GM12878 (cell line): ENCODE measurements around the gene MARS1. TPM values are rescaled to one million over a fixed set of nuclear protein-coding genes. Genes with fewer than 3 reads are reported as not detected.

Source experiments
- ATAC-seq: fragments of 200-7000 bp; cut with Tn5 transposase; 3 replicates; pipeline ENCODE4 v1.9.1; 2020; ENCODE audit warnings: mild to moderate bottlenecking, moderate library complexity
- BruUV-seq: library from RNA; stranded (reverse); fragments of 400-500 nt; replicated peaks from 2 replicates; lab custom pipeline; 2021; lab: Mats Ljungman, UMichigan
- CTCF ChIA-PET: fragments of 300-600 bp; sonication (Branson Sonifier 250); formaldehyde crosslinking; extraction: SDS; loops from one replicate; lab custom pipeline; 2021; ENCODE audit warnings: inconsistent platforms; lab: Yijun Ruan, JAX
- POLR2A ChIA-PET: fragments of 350-600 bp; formaldehyde crosslinking; extraction: SDS; loops from one replicate; lab custom pipeline; 2021; ENCODE audit warnings: inconsistent platforms; lab: Charles Lee
- RAD21 ChIA-PET: fragments of 300-600 bp; sonication (Branson Sonifier 250); formaldehyde crosslinking; loops from one replicate; lab custom pipeline; 2023; ENCODE audit warnings: antibody characterized with exemption; ENCODE audit not compliant: unreplicated experiment; lab: Charles Lee
- SMC1A ChIA-PET: fragments of 300-600 bp; sonication (Branson Sonifier 250); formaldehyde crosslinking; loops from one replicate; lab custom pipeline; 2023; ENCODE audit not compliant: unreplicated experiment, uncharacterized antibody; lab: Charles Lee
- DNase-seq: peaks from one replicate; pipeline ENCODE4 v3.0.0-alpha.2; 2011; ENCODE audit warnings: low read depth, low spot score
- FAIRE-seq: peaks from 3 replicates; lab custom pipeline; 2011; peaks lifted over from hg19 to GRCh38; lab: Jason Lieb, UNC
- H2AFZ ChIP-seq: 2 replicates; pipeline ENCODE4 v1.6.0; 2011; ENCODE audit warnings: low read depth, low read length, control low read depth; ENCODE audit not compliant: control insufficient read depth
- H3K27ac ChIP-seq: 2 replicates; pipeline ENCODE4 v1.5.1; 2011; ENCODE audit warnings: control low read depth; ENCODE audit not compliant: control insufficient read depth, insufficient read depth
- H3K27me3 ChIP-seq, 2 experiments: replicated peaks in 1 of 2; 2 replicates each; pipeline versions ENCODE4 v1.6.0 to v1.6.1; 2011; ENCODE audit warnings: low read length in 1 of 2; ENCODE audit not compliant: control insufficient read depth in 2 of 2, insufficient read depth in 2 of 2
- H3K36me3 ChIP-seq, 2 experiments: 2 replicates each; pipeline ENCODE4 v1.5.1; 2011; ENCODE audit warnings: low read length in 1 of 2; ENCODE audit not compliant: control insufficient read depth in 2 of 2, insufficient read depth in 2 of 2
- H3K4me1 ChIP-seq: 2 replicates; pipeline ENCODE4 v1.6.1; 2011; ENCODE audit warnings: mild to moderate bottlenecking, low read length, moderate library complexity, mixed read lengths; ENCODE audit not compliant: control insufficient read depth, insufficient read depth
- H3K4me2 ChIP-seq: 2 replicates; pipeline ENCODE4 v1.6.0; 2011; ENCODE audit warnings: control low read depth; ENCODE audit not compliant: control insufficient read depth, insufficient read depth
- H3K4me3 ChIP-seq: fragments of 200-600 bp; sonication (generic); 2 replicates; pipeline ENCODE4 v1.5.1; 2016
- H3K79me2 ChIP-seq: 2 replicates; pipeline ENCODE4 v1.6.0; 2011; ENCODE audit warnings: low read length; ENCODE audit not compliant: control insufficient read depth, insufficient read depth
- H3K9ac ChIP-seq: 2 replicates; pipeline ENCODE4 v1.8.0; 2011; ENCODE audit warnings: low read length, control low read depth, mixed read lengths; ENCODE audit not compliant: control insufficient read depth, insufficient read depth
- H3K9me3 ChIP-seq: replicated peaks from 3 replicates; pipeline ENCODE4 v1.5.1; 2011; ENCODE audit warnings: mild to moderate bottlenecking, low read length; ENCODE audit not compliant: control insufficient read depth, insufficient read depth
- H4K20me1 ChIP-seq: 2 replicates; pipeline ENCODE4 v1.6.0; 2011; ENCODE audit not compliant: control insufficient read depth, insufficient read depth
- BHLHE40 ChIP-seq, 2 experiments: fragments of 450-650 bp in 1 of 2; IDR thresholded peaks; 2 replicates each; pipeline ENCODE4 v1.6.1; 2011 to 2017; ENCODE audit warnings: low read depth in 2 of 2, borderline replicate concordance in 1 of 2, improper control_type of control experiment in 1 of 2, low read length in 1 of 2, mild to moderate bottlenecking in 1 of 2
- CBX5 ChIP-seq: sonication (generic); IDR thresholded peaks from 2 replicates; pipeline ENCODE4 v1.6.1; 2016; ENCODE audit warnings: low read depth, moderate library complexity, mild to moderate bottlenecking, inconsistent platforms
- FOXM1 ChIP-seq: IDR thresholded peaks from 2 replicates; pipeline ENCODE4 v1.6.1; 2012; ENCODE audit warnings: low read depth, mild to moderate bottlenecking, inconsistent platforms, low read length, moderate library complexity
- PBX3 ChIP-seq: IDR thresholded peaks from 2 replicates; pipeline ENCODE4 v1.6.1; 2011; ENCODE audit warnings: mild to moderate bottlenecking, low read depth, low read length, moderate library complexity; ENCODE audit not compliant: insufficient replicate concordance
- RAD21 ChIP-seq: IDR thresholded peaks from 2 replicates; pipeline ENCODE4 v1.6.1; 2011; ENCODE audit warnings: mild to moderate bottlenecking, low read depth, low read length, moderate library complexity; ENCODE audit not compliant: insufficient read depth
- RCOR1 ChIP-seq: conservative IDR thresholded peaks from 2 replicates; pipeline ENCODE4 v1.6.1; 2012; ENCODE audit warnings: low read depth, low read length, improper control_type of control experiment
- RFX5 ChIP-seq: IDR thresholded peaks from 2 replicates; pipeline ENCODE4 v1.6.1; 2011; ENCODE audit warnings: low read depth, low read length, improper control_type of control experiment
- SP1 ChIP-seq: IDR thresholded peaks from one replicate; pipeline ENCODE4 v1.6.1; 2011; ENCODE audit warnings: low read depth, low read length
- STAT3 ChIP-seq: IDR thresholded peaks from 2 replicates; pipeline ENCODE4 v1.6.1; 2011; ENCODE audit warnings: low read depth, low read length, improper control_type of control experiment
- USF2 ChIP-seq: IDR thresholded peaks from 2 replicates; pipeline ENCODE4 v1.6.1; 2011; ENCODE audit warnings: low read depth, low read length, improper control_type of control experiment, borderline replicate concordance
- ZBTB4 ChIP-seq: fragments of 450-650 bp; formaldehyde crosslinking; IDR thresholded peaks from 2 replicates; pipeline ENCODE4 v1.4.0; 2022; ENCODE audit warnings: mild to moderate bottlenecking, moderate library complexity
- WGBS: methylation state at CpG from one replicate; pipeline ENCODE4 v1.1.6; 2016; ENCODE audit warnings: low lambda C conversion rate; ENCODE audit not compliant: insufficient replicate concordance, insufficient coverage; ENCODE audit errors: missing lambda C conversion rate; 5-methylcytosine and 5-hydroxymethylcytosine counted together
- in situ Hi-C: fragments of 300-500 bp; cut with MboI; formaldehyde crosslinking; loops from 9 replicates; pipeline ENCODE4 v1.14.3; 2018; ENCODE audit warnings: mixed read lengths
- intact Hi-C: fragments of 100-400 bp; cut with micrococcal nuclease; formaldehyde crosslinking; loops from one replicate; pipeline ENCODE4 v1.14.2; 2022; ENCODE audit not compliant: unreplicated experiment
- polyA plus RNA-seq, 11 experiments: library from polyadenylated mRNA; depleted of rRNA in 4 of 11; unstranded in 6 of 11; stranded (reverse) in 5 of 11; fragments of >200 nt; fragmentation: Nextera tagmentation in 4 of 11; fragmentation: Illumina TruSeq in 1 of 11; extraction: Ambion mirVana in 4 of 11; extraction: Trizol in 1 of 11; gene quantifications; 1 replicate in 1 of 11; 2 replicates in 10 of 11; pipeline versions ENCODE4 v1.2.1 to v1.2.3, GENCODE V29; 2011 to 2016; ENCODE audit warnings: inconsistent platforms in 2 of 11, missing spikeins in 2 of 11, low read depth in 1 of 11
- total RNA-seq, 4 experiments: library from RNA; depleted of rRNA in 3 of 4; stranded (reverse); fragments of >200 nt in 3 of 4; fragmentation: Illumina TruSeq in 1 of 4; extraction: Trizol in 1 of 4; gene quantifications; 2 replicates each; pipeline versions ENCODE4 v1.2.1 to v1.2.3, GENCODE V29; 2013 to 2021
- TF ChIP-seq, protein P1 (sequence below): fragments of 450-650 bp; IDR thresholded peaks from 2 replicates; pipeline ENCODE4 v1.6.1; 2017; ENCODE audit warnings: antibody characterized with exemption, mild to moderate bottlenecking, moderate library complexity

MARS1 gene
- total and polyA plus RNA-seq, 10 of the 15 experiments (the other 5 are each of a cell fraction or from before 2014, with no cell fraction given) = 72.3 to 270 (median 153) TPM

DNA sequence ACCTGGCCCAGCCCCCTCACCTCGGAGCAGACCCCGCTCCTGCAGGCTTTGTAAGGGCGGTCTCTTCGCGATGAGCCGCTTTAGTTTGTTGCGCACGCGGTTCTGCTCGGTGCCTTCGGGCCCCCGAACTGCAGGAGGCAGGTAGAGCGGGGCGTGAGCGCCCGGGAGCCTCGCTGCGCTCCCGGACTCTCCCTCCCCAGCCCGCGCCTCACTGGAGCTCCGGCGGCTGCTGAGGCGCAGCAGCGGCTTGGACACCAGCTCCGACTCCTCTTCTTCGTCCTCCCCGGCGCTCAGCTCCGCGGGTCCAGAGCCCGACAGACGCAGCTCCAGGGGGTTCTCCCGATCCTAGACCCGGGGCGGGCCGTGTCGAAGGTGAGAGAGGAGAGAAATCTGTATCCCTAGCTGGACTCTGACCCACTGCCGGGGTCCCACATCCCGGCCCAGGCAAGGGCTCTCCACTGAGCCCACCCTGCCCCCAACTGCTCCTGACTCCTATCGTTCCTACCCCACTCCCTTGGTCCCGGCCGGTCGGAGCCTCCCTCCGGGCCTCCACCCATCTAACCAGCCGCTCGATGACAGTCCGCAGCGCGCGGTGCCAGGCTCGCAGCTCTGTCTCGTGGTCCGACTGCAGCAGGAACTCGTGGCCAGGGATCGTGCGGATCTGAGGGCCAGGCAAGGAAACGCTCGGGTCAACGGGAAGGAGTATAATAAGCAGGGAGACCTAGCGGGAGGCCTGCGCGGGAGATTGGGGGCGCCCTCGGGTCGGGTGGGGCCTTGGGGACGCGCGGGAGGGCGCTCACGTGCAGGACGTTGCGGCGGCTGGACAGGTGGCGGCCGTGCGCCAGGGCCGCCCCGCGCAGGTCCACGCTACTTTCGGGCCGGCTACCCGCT is 12.4 kb upstream of the MARS1 start:
- intact Hi-C loops (loop anchor here (5.0 to 10.0 kb wide), 2 partner anchors 47 to 279 kb away; partner anchors contain the start of genes CDK4, DDIT3, MARCHF9 and MBD6), in situ Hi-C loops (no loop called here)
- no peaks in the 10 kb centered on the region for H3K9me3 ChIP-seq
- peaks cover 44% of the 10 kb centered on the region for H3K79me2 ChIP-seq
- RAD21 ChIA-PET = interaction anchor here (1.0 kb wide), 1 partner anchor 99 kb away, joined by 3 read pairs; no protein-coding TSS in a partner anchor
- TF ChIP-seq STAT3 = no peak
- TF ChIP-seq FOXM1 = no peak
- no peak for TF ChIP-seq CBX5
- no peak for TF ChIP-seq RAD21
- TF ChIP-seq ZBTB4 (CRISPR knock-in tag) = no peak
- TF ChIP-seq, protein P1, sequence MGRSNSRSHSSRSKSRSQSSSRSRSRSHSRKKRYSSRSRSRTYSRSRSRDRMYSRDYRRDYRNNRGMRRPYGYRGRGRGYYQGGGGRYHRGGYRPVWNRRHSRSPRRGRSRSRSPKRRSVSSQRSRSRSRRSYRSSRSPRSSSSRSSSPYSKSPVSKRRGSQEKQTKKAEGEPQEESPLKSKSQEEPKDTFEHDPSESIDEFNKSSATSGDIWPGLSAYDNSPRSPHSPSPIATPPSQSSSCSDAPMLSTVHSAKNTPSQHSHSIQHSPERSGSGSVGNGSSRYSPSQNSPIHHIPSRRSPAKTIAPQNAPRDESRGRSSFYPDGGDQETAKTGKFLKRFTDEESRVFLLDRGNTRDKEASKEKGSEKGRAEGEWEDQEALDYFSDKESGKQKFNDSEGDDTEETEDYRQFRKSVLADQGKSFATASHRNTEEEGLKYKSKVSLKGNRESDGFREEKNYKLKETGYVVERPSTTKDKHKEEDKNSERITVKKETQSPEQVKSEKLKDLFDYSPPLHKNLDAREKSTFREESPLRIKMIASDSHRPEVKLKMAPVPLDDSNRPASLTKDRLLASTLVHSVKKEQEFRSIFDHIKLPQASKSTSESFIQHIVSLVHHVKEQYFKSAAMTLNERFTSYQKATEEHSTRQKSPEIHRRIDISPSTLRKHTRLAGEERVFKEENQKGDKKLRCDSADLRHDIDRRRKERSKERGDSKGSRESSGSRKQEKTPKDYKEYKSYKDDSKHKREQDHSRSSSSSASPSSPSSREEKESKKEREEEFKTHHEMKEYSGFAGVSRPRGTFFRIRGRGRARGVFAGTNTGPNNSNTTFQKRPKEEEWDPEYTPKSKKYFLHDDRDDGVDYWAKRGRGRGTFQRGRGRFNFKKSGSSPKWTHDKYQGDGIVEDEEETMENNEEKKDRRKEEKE = no peak
- peak; percentile 79 to 96 for TF ChIP-seq BHLHE40 (IDR thresholded peaks at IDR 0.05; ENCODE audit: borderline replicate concordance in 1 of 2, low read depth in 2 of 2, low read length in 1 of 2)
- TF ChIP-seq RCOR1 = no peak
- TF ChIP-seq USF2 = no peak
- peak; percentile 3 for TF ChIP-seq SP1
- TF ChIP-seq PBX3 = no peak
- no peak for TF ChIP-seq RFX5
- no TSS peak for BruUV-seq
- WGBS = 61% methylated on average over 67 of the region's 84 CpGs
- H3K27me3 ChIP-seq = no peaks in the 10 kb centered on the region
- H3K27ac ChIP-seq = peak overlapping the region; percentile 85
- FAIRE-seq = no peak
- POLR2A ChIA-PET = interaction anchor here (0.7 to 2.5 kb wide), 9 partner anchors 9 to 246 kb away, joined by 3 to 16 read pairs (median 6); partner anchors contain the start of genes DCTN2, DDIT3, INHBE and SHMT2
- SMC1A ChIA-PET = interaction anchor here (2.2 kb wide), 3 partner anchors 13 to 49 kb away, joined by 9 to 18 read pairs (median 10); partner anchors contain the start of gene GLI1
- no peak for DNase-seq
- H3K4me3 ChIP-seq = peak overlapping the region; percentile 92
- ATAC-seq = peak; percentile 8
- H2AFZ ChIP-seq = peak overlapping the region; percentile 80
- peaks cover 31% of the 10 kb centered on the region for H3K4me1 ChIP-seq
- H3K9ac ChIP-seq = peak overlapping the region; percentile 74
- peak overlapping the region; percentile 99 for H3K4me2 ChIP-seq
- H3K36me3 ChIP-seq = peaks cover 1 to 25% of the 10 kb centered on the region in 2 experiments
- CTCF ChIA-PET = interaction anchor here (0.5 to 8.1 kb wide), 9 partner anchors 10 to 233 kb away, joined by 3 to 114 read pairs (median 9); partner anchors contain the start of genes DDIT3, GLI1 and INHBE
- H4K20me1 ChIP-seq = no peaks in the 10 kb centered on the region
